GM21526 (cell line): ENCODE results near the gene ST8SIA1.
"Not testable (repeated sequence)": the region's sequence is repeated elsewhere in the genome, so short reads cannot be mapped to it uniquely, and the experiment has no call there.

Experiments
- ATAC-seq: cut with Tn5 transposase; IDR thresholded peaks from one replicate; pipeline ENCODE4 v1.9.1; 2021; ENCODE audit warnings: moderate library complexity; ENCODE audit not compliant: unreplicated experiment, low FRiP score

ST8SIA1 gene

GRCh38 chr12:22334410-22335100 is at the start of gene ST8SIA1:
Gene ST8SIA1 (minus strand): TSS chr12:22334707. CDS start chr12:22334232, 475 bp downstream.
- no peak for ATAC-seq

GRCh38 chr12:22380031-22380430 is 45.5 kb upstream of the ST8SIA1 start:
- no peak for ATAC-seq

- ATAC-seq, result no peak
Observed at GRCh38 chr12:22377731-22378496, 43.4 kb upstream of the ST8SIA1 start.

GRCh38 chr12:22376596-22377150 is 42.2 kb upstream of the ST8SIA1 start:
- ATAC-seq, result not testable (repeated sequence)

GRCh38 chr12:22374508-22374907 is 40.0 kb upstream of the ST8SIA1 start:
- no peak for ATAC-seq

GRCh38 chr12:22372277-22372837 is 37.9 kb upstream of the ST8SIA1 start:
- no peak for ATAC-seq

- no peak for ATAC-seq
Observed at GRCh38 chr12:22366181-22366580, 31.7 kb upstream of the ST8SIA1 start.

GRCh38 chr12:22361785-22362184 is 27.3 kb upstream of the ST8SIA1 start:
- no peak for ATAC-seq

GRCh38 chr12:22360774-22361173 is 26.3 kb upstream of the ST8SIA1 start:
- ATAC-seq, result no peak

- ATAC-seq, result no peak
Observed at GRCh38 chr12:22357531-22357930, 23.0 kb upstream of the ST8SIA1 start.

GRCh38 chr12:22356231-22356630 is 21.7 kb upstream of the ST8SIA1 start:
- ATAC-seq, result no peak

- ATAC-seq, result no peak
Observed at GRCh38 chr12:22355011-22355580, 20.6 kb upstream of the ST8SIA1 start.

GRCh38 chr12:22353615-22354325 is 19.3 kb upstream of the ST8SIA1 start:
- ATAC-seq, result no peak

- ATAC-seq, result no peak
Observed at GRCh38 chr12:22350886-22351285, 16.4 kb upstream of the ST8SIA1 start.

GRCh38 chr12:22348208-22348607 is 13.7 kb upstream of the ST8SIA1 start:
- no peak for ATAC-seq

- no peak for ATAC-seq
Observed at GRCh38 chr12:22340143-22340542, 5.6 kb upstream of the ST8SIA1 start.

- no peak for ATAC-seq
Observed at GRCh38 chr12:22339691-22340090, 5.2 kb upstream of the ST8SIA1 start.

GRCh38 chr12:22335794-22336166 is 1.3 kb upstream of the ST8SIA1 start:
- ATAC-seq, result no peak

GRCh38 chr12:22333713-22334409 is 646 bp downstream of the ST8SIA1 start:
- ATAC-seq, result no peak

GRCh38 chr12:22333186-22333712 is 1.3 kb downstream of the ST8SIA1 start:
- no peak for ATAC-seq
